GM23338 (cell line): Measurements from ENCODE around the gene APP. TPM values are rescaled to one million over a fixed set of nuclear protein-coding genes. Genes with fewer than 3 reads are reported as not detected.

Source experiments
- ATAC-seq: fragments of 200-7000 bp; cut with Tn5 transposase; 3 replicates; pipeline ENCODE4 v1.9.1; 2020
- DNase-seq: peaks from one replicate; pipeline ENCODE4 v3.0.0-alpha.2; 2015; ENCODE audit warnings: low spot score
- H2AFZ ChIP-seq: fragments of 200-600 bp; sonication (generic); 2 replicates; pipeline ENCODE4 v1.8.0; 2016; ENCODE audit warnings: antibody characterized with exemption, mild to moderate bottlenecking, moderate library complexity
- H3F3A ChIP-seq: fragments of 200-600 bp; sonication (generic); replicated peaks from 2 replicates; pipeline ENCODE4 v1.8.0; 2017; ENCODE audit warnings: antibody characterized with exemption, mixed run types, low read depth
- H3K27ac ChIP-seq: fragments of 200-600 bp; sonication (generic); 2 replicates; pipeline ENCODE4 v1.6.1; 2016; ENCODE audit warnings: low read depth
- H3K27me3 ChIP-seq: fragments of 200-600 bp; sonication (generic); 2 replicates; pipeline ENCODE4 v1.8.0; 2016; ENCODE audit warnings: mild to moderate bottlenecking, mixed run types, moderate library complexity; ENCODE audit not compliant: insufficient read depth
- H3K36me3 ChIP-seq: fragments of 200-600 bp; sonication (generic); 2 replicates; pipeline ENCODE4 v1.8.0; 2016; ENCODE audit warnings: mild to moderate bottlenecking; ENCODE audit not compliant: insufficient read depth
- H3K4me1 ChIP-seq: fragments of 200-600 bp; sonication (generic); 2 replicates; pipeline ENCODE4 v1.8.0; 2016; ENCODE audit warnings: mild to moderate bottlenecking, moderate library complexity; ENCODE audit not compliant: insufficient read depth
- H3K4me2 ChIP-seq: fragments of 200-600 bp; sonication (generic); 2 replicates; pipeline ENCODE4 v1.7.1; 2017; ENCODE audit warnings: mixed run types
- H3K4me3 ChIP-seq: fragments of 200-600 bp; sonication (generic); 2 replicates; pipeline ENCODE4 v1.6.1; 2016; ENCODE audit warnings: mixed run types
- H3K79me2 ChIP-seq: fragments of 200-600 bp; sonication (generic); replicated peaks from 2 replicates; pipeline ENCODE4 v1.8.0; 2017; ENCODE audit warnings: mild to moderate bottlenecking; ENCODE audit not compliant: insufficient read depth
- H3K9me2 ChIP-seq: fragments of 200-600 bp; sonication (generic); 2 replicates; pipeline ENCODE4 v1.8.0; 2017; ENCODE audit not compliant: insufficient read depth
- H4K20me1 ChIP-seq: fragments of 200-600 bp; sonication (generic); replicated peaks from 2 replicates; pipeline ENCODE4 v1.8.0; 2017; ENCODE audit warnings: mild to moderate bottlenecking; ENCODE audit not compliant: insufficient read depth
- H3K27ac Mint-ChIP-seq: 2 replicates; pipeline ENCODE4 v1.8.0; 2020; ENCODE audit warnings: inconsistent platforms, mild to moderate bottlenecking, moderate library complexity, mixed read lengths
- H3K27me3 Mint-ChIP-seq: 3 replicates; pipeline ENCODE4 v1.8.0; 2022; ENCODE audit warnings: low read depth, mild to moderate bottlenecking, moderate library complexity, mixed read lengths, inconsistent platforms; ENCODE audit not compliant: insufficient read depth, poor library complexity
- H3K36me3 Mint-ChIP-seq: 3 replicates; pipeline ENCODE4 v1.8.0; 2021; ENCODE audit warnings: low read depth, mild to moderate bottlenecking, inconsistent platforms, moderate library complexity, mixed read lengths
- H3K4me1 Mint-ChIP-seq: 3 replicates; pipeline ENCODE4 v1.8.0; 2020; ENCODE audit warnings: mild to moderate bottlenecking, inconsistent platforms, mixed read lengths
- H3K4me3 Mint-ChIP-seq: 3 replicates; pipeline ENCODE4 v1.8.0; 2021; ENCODE audit warnings: moderate library complexity, mild to moderate bottlenecking, inconsistent platforms, mixed read lengths
- H3K9me3 Mint-ChIP-seq: 3 replicates; pipeline ENCODE4 v1.8.0; 2020; ENCODE audit warnings: moderate library complexity, mild to moderate bottlenecking, inconsistent platforms, mixed read lengths
- CREB1 ChIP-seq: fragments of 250-450 bp; sonication (Bioruptor Pico); IDR thresholded peaks from 2 replicates; pipeline ENCODE4 v1.5.0; 2020; ENCODE audit warnings: low read depth, mild to moderate bottlenecking, moderate library complexity
- EZH2 ChIP-seq: fragments of 200-600 bp; sonication (generic); IDR thresholded peaks from one replicate; pipeline ENCODE4 v1.8.0; 2017; ENCODE audit warnings: antibody characterized with exemption, mild to moderate bottlenecking, low read depth; ENCODE audit not compliant: unreplicated experiment
- EZH2phosphoT487 ChIP-seq: fragments of 200-600 bp; sonication (generic); IDR thresholded peaks from one replicate; pipeline ENCODE4 v1.8.1; 2018; ENCODE audit warnings: antibody characterized with exemption; ENCODE audit not compliant: unreplicated experiment
- POLR2AphosphoS5 ChIP-seq: IDR thresholded peaks from 2 replicates; pipeline ENCODE4 v1.6.1; 2016; ENCODE audit warnings: antibody characterized with exemption, low read depth
- ZNF331 ChIP-seq: fragments of 250-450 bp; sonication (Bioruptor Pico); IDR thresholded peaks from 2 replicates; pipeline ENCODE4 v1.5.0; 2020; ENCODE audit warnings: low read depth, mild to moderate bottlenecking, moderate library complexity
- polyA plus RNA-seq: library from polyadenylated mRNA; unstranded; fragments of >200 nt; fragmentation: Nextera tagmentation; extraction: Ambion mirVana; gene quantifications from 2 replicates; pipeline ENCODE4 v1.2.1, GENCODE V29; 2016
- total RNA-seq: library from RNA; depleted of rRNA; stranded (reverse); fragments of >200 nt; shearing (Covaris generic); gene quantifications from 2 replicates; pipeline ENCODE4 v1.2.3, GENCODE V29; 2014
- TF ChIP-seq, protein P1 (sequence below), 2 experiments: fragments of 200-600 bp in 1 of 2; sonication (generic) in 1 of 2; conservative IDR thresholded peaks; 2 replicates each; pipeline versions ENCODE4 v1.5.1 to v1.6.1; 2016 to 2017; ENCODE audit warnings: antibody characterized with exemption in 2 of 2, low read depth in 2 of 2, mild to moderate bottlenecking in 2 of 2, moderate library complexity in 1 of 2
- TF ChIP-seq, protein P2 (sequence below): fragments of 250-450 bp; sonication (Bioruptor Pico); IDR thresholded peaks from 2 replicates; pipeline ENCODE4 v1.5.0; 2020; ENCODE audit warnings: mild to moderate bottlenecking, moderate library complexity

APP gene
- total and polyA plus RNA-seq, 2 experiments from 2014 or later, result 69.4 to 444 TPM

DNA sequence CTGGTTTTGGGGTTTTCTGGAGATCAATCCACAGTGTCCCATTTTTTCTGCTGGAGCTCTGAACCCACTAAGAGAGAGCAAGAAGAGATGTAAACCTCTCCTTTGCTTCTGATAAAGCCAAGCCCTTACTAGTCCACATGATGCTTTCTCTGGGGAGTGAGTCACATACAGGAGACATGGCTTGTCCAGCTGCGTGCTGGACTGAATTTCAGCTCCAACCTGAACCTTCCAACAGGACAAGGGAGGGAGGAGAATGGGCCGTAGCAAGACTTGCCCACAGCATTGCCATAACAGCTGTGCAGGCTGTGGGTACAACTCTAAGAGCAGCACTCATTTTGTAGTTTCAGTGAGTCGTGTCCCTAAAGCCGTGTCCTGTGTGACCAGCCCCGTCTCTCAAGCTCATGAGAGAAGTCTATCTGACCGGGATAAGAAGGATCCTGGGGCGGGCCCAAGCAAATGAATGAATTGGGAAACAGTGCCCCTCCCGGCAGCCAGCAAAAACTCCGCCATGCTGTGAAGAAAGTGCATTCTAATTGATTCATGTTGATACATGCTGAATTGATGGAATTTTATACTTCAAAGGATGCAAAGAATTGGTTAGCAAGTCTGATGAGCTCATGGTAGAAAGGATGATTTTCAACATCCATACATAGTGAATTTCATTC, 240.6 kb downstream of the APP start:
- Histone ChIP-seq H2AFZ (no peak overlapping the region), H3K79me2 (peaks cover 59% of the 10 kb centered on the region), H3K27ac (no peak overlapping the region), H3K4me1 (peaks cover 15% of the 10 kb centered on the region), H4K20me1 (peaks cover 22% of the 10 kb centered on the region; the same call in 1 of the 2 replicates), H3F3A (no peaks in the 10 kb centered on the region), H3K4me3 (no peak overlapping the region), H3K36me3 (no peaks in the 10 kb centered on the region), H3K27me3 (no peaks in the 10 kb centered on the region), H3K4me2 (no peak overlapping the region), H3K9me2 (no peaks in the 10 kb centered on the region)
- Mint-ChIP-seq H3K36me3 (peaks cover 31% of the 10 kb centered on the region), H3K9me3 (no peaks in the 10 kb centered on the region; the same call in 2 of the 3 replicates), H3K27me3 (peaks cover 11% of the 10 kb centered on the region), H3K4me3 (no peak overlapping the region), H3K27ac (0 out of 2 replicates have a peak overlapping the region, but pooled peaks have one; percentile 8), H3K4me1 (peaks cover 32% of the 10 kb centered on the region)
- TF ChIP-seq ZNF331 (CRISPR knock-in tag) (no peak), POLR2AphosphoS5 (no peak), EZH2 (no peak)
- TF ChIP-seq, protein P1, sequence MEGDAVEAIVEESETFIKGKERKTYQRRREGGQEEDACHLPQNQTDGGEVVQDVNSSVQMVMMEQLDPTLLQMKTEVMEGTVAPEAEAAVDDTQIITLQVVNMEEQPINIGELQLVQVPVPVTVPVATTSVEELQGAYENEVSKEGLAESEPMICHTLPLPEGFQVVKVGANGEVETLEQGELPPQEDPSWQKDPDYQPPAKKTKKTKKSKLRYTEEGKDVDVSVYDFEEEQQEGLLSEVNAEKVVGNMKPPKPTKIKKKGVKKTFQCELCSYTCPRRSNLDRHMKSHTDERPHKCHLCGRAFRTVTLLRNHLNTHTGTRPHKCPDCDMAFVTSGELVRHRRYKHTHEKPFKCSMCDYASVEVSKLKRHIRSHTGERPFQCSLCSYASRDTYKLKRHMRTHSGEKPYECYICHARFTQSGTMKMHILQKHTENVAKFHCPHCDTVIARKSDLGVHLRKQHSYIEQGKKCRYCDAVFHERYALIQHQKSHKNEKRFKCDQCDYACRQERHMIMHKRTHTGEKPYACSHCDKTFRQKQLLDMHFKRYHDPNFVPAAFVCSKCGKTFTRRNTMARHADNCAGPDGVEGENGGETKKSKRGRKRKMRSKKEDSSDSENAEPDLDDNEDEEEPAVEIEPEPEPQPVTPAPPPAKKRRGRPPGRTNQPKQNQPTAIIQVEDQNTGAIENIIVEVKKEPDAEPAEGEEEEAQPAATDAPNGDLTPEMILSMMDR (conservative IDR thresholded peaks at IDR 0.05; ENCODE audit: low read depth in 2 of 2), result peak; percentile 18 to 28; a peak in 3 of 4 replicates
- ATAC-seq, result peak; percentile 47
- peak; percentile 38 for DNase-seq

DNA sequence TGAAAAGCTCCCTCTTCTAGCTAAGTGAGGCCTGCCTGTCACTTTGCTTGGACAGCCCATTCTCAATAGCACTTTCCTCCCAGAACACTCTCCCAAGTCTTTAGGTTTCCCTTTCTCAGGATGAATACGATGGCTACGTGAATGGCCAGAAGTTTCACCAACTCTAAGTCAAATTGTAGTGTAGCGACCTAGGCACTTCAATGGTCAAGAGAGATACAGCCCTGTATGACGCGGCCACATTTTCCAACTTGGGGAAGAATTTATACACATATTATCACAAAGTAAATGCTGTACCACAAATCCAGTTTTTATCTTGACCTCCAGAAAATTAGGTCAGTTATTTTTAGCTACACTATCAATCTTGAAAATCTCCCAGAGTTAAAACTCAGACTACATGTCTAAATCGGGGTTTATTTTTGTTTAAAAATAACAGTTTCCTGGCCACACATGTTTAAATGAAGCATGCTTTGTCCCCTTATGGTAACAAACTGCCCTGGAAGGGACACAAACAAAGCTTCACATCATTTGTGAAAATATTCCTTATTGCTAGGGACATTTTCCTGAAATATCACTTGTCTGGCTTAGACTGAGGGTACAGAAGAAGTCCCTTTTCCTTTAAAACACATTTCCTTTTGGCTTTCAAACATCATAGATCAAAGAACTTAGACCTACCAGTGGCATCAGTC, 243.2 kb downstream of the APP start:
- Mint-ChIP-seq H3K4me3 (no peak overlapping the region), H3K9me3 (no peaks in the 10 kb centered on the region; the same call in 2 of the 3 replicates), H3K36me3 (peaks cover 33% of the 10 kb centered on the region), H3K4me1 (peaks cover 22% of the 10 kb centered on the region), H3K27ac (no peak overlapping the region), H3K27me3 (peaks cover 8% of the 10 kb centered on the region)
- H3K27ac ChIP-seq, result no peak overlapping the region
- H3K36me3 ChIP-seq, result no peaks in the 10 kb centered on the region
- TF ChIP-seq, protein P2, sequence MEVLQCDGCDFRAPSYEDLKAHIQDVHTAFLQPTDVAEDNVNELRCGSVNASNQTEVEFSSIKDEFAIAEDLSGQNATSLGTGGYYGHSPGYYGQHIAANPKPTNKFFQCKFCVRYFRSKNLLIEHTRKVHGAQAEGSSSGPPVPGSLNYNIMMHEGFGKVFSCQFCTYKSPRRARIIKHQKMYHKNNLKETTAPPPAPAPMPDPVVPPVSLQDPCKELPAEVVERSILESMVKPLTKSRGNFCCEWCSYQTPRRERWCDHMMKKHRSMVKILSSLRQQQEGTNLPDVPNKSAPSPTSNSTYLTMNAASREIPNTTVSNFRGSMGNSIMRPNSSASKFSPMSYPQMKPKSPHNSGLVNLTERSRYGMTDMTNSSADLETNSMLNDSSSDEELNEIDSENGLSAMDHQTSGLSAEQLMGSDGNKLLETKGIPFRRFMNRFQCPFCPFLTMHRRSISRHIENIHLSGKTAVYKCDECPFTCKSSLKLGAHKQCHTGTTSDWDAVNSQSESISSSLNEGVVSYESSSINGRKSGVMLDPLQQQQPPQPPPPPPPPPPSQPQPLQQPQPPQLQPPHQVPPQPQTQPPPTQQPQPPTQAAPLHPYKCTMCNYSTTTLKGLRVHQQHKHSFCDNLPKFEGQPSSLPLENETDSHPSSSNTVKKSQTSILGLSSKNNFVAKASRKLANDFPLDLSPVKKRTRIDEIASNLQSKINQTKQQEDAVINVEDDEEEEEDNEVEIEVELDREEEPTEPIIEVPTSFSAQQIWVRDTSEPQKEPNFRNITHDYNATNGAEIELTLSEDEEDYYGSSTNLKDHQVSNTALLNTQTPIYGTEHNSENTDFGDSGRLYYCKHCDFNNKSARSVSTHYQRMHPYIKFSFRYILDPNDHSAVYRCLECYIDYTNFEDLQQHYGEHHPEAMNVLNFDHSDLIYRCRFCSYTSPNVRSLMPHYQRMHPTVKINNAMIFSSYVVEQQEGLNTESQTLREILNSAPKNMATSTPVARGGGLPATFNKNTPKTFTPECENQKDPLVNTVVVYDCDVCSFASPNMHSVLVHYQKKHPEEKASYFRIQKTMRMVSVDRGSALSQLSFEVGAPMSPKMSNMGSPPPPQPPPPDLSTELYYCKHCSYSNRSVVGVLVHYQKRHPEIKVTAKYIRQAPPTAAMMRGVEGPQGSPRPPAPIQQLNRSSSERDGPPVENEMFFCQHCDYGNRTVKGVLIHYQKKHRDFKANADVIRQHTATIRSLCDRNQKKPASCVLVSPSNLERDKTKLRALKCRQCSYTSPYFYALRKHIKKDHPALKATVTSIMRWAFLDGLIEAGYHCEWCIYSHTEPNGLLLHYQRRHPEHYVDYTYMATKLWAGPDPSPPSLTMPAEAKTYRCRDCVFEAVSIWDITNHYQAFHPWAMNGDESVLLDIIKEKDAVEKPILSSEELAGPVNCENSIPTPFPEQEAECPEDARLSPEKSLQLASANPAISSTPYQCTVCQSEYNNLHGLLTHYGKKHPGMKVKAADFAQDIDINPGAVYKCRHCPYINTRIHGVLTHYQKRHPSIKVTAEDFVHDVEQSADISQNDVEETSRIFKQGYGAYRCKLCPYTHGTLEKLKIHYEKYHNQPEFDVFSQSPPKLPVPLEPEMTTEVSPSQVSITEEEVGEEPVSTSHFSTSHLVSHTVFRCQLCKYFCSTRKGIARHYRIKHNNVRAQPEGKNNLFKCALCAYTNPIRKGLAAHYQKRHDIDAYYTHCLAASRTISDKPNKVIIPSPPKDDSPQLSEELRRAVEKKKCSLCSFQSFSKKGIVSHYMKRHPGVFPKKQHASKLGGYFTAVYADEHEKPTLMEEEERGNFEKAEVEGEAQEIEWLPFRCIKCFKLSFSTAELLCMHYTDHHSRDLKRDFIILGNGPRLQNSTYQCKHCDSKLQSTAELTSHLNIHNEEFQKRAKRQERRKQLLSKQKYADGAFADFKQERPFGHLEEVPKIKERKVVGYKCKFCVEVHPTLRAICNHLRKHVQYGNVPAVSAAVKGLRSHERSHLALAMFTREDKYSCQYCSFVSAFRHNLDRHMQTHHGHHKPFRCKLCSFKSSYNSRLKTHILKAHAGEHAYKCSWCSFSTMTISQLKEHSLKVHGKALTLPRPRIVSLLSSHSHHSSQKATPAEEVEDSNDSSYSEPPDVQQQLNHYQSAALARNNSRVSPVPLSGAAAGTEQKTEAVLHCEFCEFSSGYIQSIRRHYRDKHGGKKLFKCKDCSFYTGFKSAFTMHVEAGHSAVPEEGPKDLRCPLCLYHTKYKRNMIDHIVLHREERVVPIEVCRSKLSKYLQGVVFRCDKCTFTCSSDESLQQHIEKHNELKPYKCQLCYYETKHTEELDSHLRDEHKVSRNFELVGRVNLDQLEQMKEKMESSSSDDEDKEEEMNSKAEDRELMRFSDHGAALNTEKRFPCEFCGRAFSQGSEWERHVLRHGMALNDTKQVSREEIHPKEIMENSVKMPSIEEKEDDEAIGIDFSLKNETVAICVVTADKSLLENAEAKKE (CRISPR knock-in tag), result no peak
- TF ChIP-seq CREB1 (CRISPR knock-in tag) (no peak), EZH2phosphoT487 (no peak), EZH2 (no peak)
- TF ChIP-seq, protein P1 (conservative IDR thresholded peaks at IDR 0.05; ENCODE audit: low read depth in 2 of 2), result no peak
- DNase-seq (no peak), ATAC-seq (no peak)
- H3K4me1 ChIP-seq, result peaks cover 15% of the 10 kb centered on the region
- no peak overlapping the region for H3K4me3 ChIP-seq
- peaks cover 10% of the 10 kb centered on the region; the same call in 1 of the 2 replicates for H4K20me1 ChIP-seq
- H3K79me2 ChIP-seq, result peaks cover 52% of the 10 kb centered on the region
- H3K9me2 ChIP-seq, result no peaks in the 10 kb centered on the region
- no peak overlapping the region for H2AFZ ChIP-seq
- no peaks in the 10 kb centered on the region for H3F3A ChIP-seq
- no peak overlapping the region for H3K4me2 ChIP-seq
- no peaks in the 10 kb centered on the region for H3K27me3 ChIP-seq
